ENCODE results near the gene HELZ. TPM values are rescaled to one million over a fixed set of nuclear protein-coding genes. Genes with fewer than 3 reads are reported as not detected.
A peak's percentile ranks its signal among the peaks of the same experiment; 100 is the strongest.

Gene HELZ
- total RNA-seq, 1 donor from 2014 or later: 142 TPM

GRCh38 chr17:67194134-67194533, 50.9 kb downstream of the HELZ start:
- no peak for DNase-seq (ENCODE audit: low spot score)

- DNase-seq (ENCODE audit: low spot score): no peak
Measured at GRCh38 chr17:67187927-67188326, 57.1 kb downstream of the HELZ start.

- DNase-seq (ENCODE audit: low spot score): no peak
Measured at GRCh38 chr17:67186782-67187181, 58.2 kb downstream of the HELZ start.

- DNase-seq (ENCODE audit: low spot score): peak; percentile 13
Measured at GRCh38 chr17:67183531-67183930, 61.5 kb downstream of the HELZ start.

GRCh38 chr17:67181825-67182224, 63.2 kb downstream of the HELZ start:
- DNase-seq (ENCODE audit: low spot score): no peak

- peak; percentile 75 for DNase-seq (ENCODE audit: low spot score)
Measured at GRCh38 chr17:67180275-67180674, 64.7 kb downstream of the HELZ start.

- no peak for DNase-seq (ENCODE audit: low spot score)
Measured at GRCh38 chr17:67178555-67178954, 66.4 kb downstream of the HELZ start.

GRCh38 chr17:67177732-67178131, 67.3 kb downstream of the HELZ start:
- no peak for DNase-seq (ENCODE audit: low spot score)

- DNase-seq (ENCODE audit: low spot score): no peak
Measured at GRCh38 chr17:67174190-67174589, 70.8 kb downstream of the HELZ start.

- no peak for DNase-seq (ENCODE audit: low spot score)
Measured at GRCh38 chr17:67171560-67171959, 73.4 kb downstream of the HELZ start.

- no peak for DNase-seq (ENCODE audit: low spot score)
Measured at GRCh38 chr17:67168496-67168895, 76.5 kb downstream of the HELZ start.

- peak; percentile 5 for DNase-seq (ENCODE audit: low spot score)
Measured at GRCh38 chr17:67165201-67165600, 79.8 kb downstream of the HELZ start.

GRCh38 chr17:67164302-67164701, 80.7 kb downstream of the HELZ start:
- no peak for DNase-seq (ENCODE audit: low spot score)

- DNase-seq (ENCODE audit: low spot score): no peak
Measured at GRCh38 chr17:67162771-67163170, 82.2 kb downstream of the HELZ start.

GRCh38 chr17:67161573-67161972, 83.4 kb downstream of the HELZ start:
- no peak for DNase-seq (ENCODE audit: low spot score)

GRCh38 chr17:67160791-67161190, 84.2 kb downstream of the HELZ start:
- DNase-seq (ENCODE audit: low spot score): no peak

GRCh38 chr17:67157732-67158639, 87.0 kb downstream of the HELZ start:
- peak; percentile 11 for DNase-seq (ENCODE audit: low spot score)

- no peak for DNase-seq (ENCODE audit: low spot score)
Measured at GRCh38 chr17:67156269-67157199, 88.5 kb downstream of the HELZ start.

GRCh38 chr17:67152824-67153223, 92.2 kb downstream of the HELZ start:
- no peak for DNase-seq (ENCODE audit: low spot score)

- DNase-seq (ENCODE audit: low spot score): no peak
Measured at GRCh38 chr17:67151717-67152116, 93.3 kb downstream of the HELZ start.

GRCh38 chr17:67150826-67151225, 94.2 kb downstream of the HELZ start:
- no peak for DNase-seq (ENCODE audit: low spot score)

GRCh38 chr17:67148352-67148751, 96.6 kb downstream of the HELZ start:
- DNase-seq (ENCODE audit: low spot score): no peak
